Tibial nerve (tissue), 4 donors: ENCODE measurements around the gene NEO1. TPM values are rescaled to one million over a fixed set of nuclear protein-coding genes. Genes with fewer than 3 reads are reported as not detected.

Source experiments
- DNase-seq, 2 donors: peaks; one replicate each; pipeline ENCODE4 v3.0.0-alpha.2; 2019; ENCODE audit warnings: low spot score in 2 of 2
- H3K27ac ChIP-seq, 4 donors: fragments of 200-600 bp; sonication (generic) in 3 of 4; one replicate each; pipeline ENCODE4 v1.5.1; 2017 to 2019; ENCODE audit warnings: mild to moderate bottlenecking in 1 of 4
- H3K27me3 ChIP-seq, 2 donors: fragments of 200-600 bp; sonication (generic) in 1 of 2; one replicate each; pipeline versions ENCODE4 v1.5.1 to v1.6.0; 2017 to 2019
- H3K36me3 ChIP-seq, 3 donors: fragments of 200-600 bp; sonication (generic); one replicate each; pipeline ENCODE4 v1.5.1; 2018 to 2019
- H3K4me1 ChIP-seq, 4 donors: fragments of 200-600 bp; sonication (generic) in 3 of 4; one replicate each; pipeline ENCODE4 v1.5.1; 2017 to 2019
- H3K4me3 ChIP-seq, 4 donors: fragments of 200-600 bp; sonication (generic) in 3 of 4; one replicate each; pipeline ENCODE4 v1.5.1; 2017 to 2019; ENCODE audit warnings: mild to moderate bottlenecking in 1 of 4, moderate library complexity in 1 of 4
- H3K9me3 ChIP-seq, 4 donors: fragments of 200-600 bp; sonication (generic) in 3 of 4; one replicate each; pipeline ENCODE4 v1.5.1; 2017 to 2019
- EP300 ChIP-seq, 2 donors: sonication (generic); formaldehyde crosslinking; IDR thresholded peaks; one replicate each; pipeline ENCODE4 v1.6.1; 2017; ENCODE audit warnings: antibody characterized with exemption in 2 of 2, mild to moderate bottlenecking in 1 of 2
- POLR2A ChIP-seq, 2 donors: fragments of 450-650 bp; IDR thresholded peaks; one replicate each; pipeline ENCODE4 v1.6.1; 2017; ENCODE audit warnings: antibody characterized with exemption in 2 of 2, mild to moderate bottlenecking in 2 of 2, moderate library complexity in 2 of 2
- WGBS, 2 donors: methylation state at CpG; one replicate each; pipeline ENCODE4 v1.1.5; 2018; 5-methylcytosine and 5-hydroxymethylcytosine counted together
- total RNA-seq, 4 donors: library from RNA; depleted of rRNA; stranded (reverse); fragments of >200 nt; gene quantifications; one replicate each; pipeline ENCODE4 v1.1.0, GENCODE V29; 2016
- TF ChIP-seq, protein P1 (sequence below), 5 experiments: fragments of 200-600 bp in 3 of 5; fragments of 450-650 bp in 2 of 5; sonication (generic) in 3 of 5; IDR thresholded peaks; one replicate each; pipeline ENCODE4 v1.5.1; 2016 to 2019; ENCODE audit warnings: antibody characterized with exemption in 5 of 5, mild to moderate bottlenecking in 3 of 5, moderate library complexity in 2 of 5

The NEO1 gene
- total RNA-seq, 4 donors from 2014 or later, result 18.6 to 48.3 (median 41.4) TPM

DNA sequence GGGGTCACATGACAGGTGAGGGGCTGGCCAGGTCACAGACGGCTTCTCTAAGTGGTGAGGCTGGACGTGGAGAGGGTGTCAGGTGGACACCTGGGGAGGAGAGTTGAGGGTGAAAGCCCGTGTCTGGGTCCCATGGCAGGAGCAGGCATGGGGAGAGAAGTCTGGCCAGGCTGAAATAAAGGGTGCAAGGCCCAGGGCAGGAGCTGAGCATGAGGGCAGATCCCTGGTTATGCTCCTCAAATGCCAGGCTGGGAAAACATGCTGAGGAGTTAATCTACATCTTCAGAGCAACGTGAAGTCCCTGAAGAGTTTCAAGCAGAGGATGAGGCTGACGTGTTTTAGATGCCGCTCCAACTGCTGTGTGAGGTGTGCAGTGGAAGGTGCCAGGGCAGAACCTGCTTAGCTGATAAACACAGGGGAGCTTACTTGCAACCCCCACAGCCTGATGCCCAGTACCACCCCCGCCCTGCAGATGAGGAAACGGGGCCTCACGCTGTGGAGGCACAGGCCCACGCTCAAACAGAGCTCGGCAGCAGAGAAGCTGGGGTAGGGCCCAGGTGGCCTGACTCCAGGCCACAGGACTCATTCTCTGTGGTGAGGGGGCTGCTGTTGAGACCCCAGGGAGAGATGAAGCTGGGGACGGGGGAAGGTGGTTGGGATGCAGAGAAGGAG, 276.0 kb downstream of the NEO1 start:
- H3K27ac ChIP-seq, result no peak overlapping the region
- WGBS, 2 donors, result 79 to 89% methylated on average over 12 of the region's 12 CpGs
- no peaks in the 10 kb centered on the region for H3K4me1 ChIP-seq
- TF ChIP-seq, protein P1, sequence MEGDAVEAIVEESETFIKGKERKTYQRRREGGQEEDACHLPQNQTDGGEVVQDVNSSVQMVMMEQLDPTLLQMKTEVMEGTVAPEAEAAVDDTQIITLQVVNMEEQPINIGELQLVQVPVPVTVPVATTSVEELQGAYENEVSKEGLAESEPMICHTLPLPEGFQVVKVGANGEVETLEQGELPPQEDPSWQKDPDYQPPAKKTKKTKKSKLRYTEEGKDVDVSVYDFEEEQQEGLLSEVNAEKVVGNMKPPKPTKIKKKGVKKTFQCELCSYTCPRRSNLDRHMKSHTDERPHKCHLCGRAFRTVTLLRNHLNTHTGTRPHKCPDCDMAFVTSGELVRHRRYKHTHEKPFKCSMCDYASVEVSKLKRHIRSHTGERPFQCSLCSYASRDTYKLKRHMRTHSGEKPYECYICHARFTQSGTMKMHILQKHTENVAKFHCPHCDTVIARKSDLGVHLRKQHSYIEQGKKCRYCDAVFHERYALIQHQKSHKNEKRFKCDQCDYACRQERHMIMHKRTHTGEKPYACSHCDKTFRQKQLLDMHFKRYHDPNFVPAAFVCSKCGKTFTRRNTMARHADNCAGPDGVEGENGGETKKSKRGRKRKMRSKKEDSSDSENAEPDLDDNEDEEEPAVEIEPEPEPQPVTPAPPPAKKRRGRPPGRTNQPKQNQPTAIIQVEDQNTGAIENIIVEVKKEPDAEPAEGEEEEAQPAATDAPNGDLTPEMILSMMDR (IDR thresholded peaks at IDR 0.05), result no peak
- no peak for TF ChIP-seq POLR2A (IDR thresholded peaks at IDR 0.05)
- no peak for TF ChIP-seq EP300 (IDR thresholded peaks at IDR 0.05)
- H3K27me3 ChIP-seq, result no peaks in the 10 kb centered on the region
- no peak for DNase-seq
- no peaks in the 10 kb centered on the region for H3K36me3 ChIP-seq
- peaks cover 0 to 9% (median 0%) of the 10 kb centered on the region in 4 donors for H3K9me3 ChIP-seq
- no peak overlapping the region for H3K4me3 ChIP-seq

DNA sequence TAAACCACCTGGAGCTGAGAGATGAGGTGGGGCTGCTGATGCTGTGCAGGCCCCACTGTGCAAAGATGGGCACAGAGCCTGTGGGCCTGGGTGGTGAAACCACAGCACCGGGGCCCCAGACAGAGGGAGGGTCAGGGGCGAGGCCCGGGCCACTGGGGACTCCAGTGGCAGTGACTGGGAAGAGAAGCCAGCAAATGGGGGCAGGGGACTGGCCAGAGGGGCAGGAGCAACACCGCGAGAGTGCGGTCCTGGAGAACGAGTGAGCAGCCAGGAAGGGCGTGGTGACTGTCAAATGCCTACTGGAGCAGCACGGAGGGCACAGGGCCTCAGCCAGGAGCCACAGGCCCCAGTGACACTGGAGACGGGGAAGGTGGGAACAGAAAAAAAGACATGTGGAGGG, 276.7 kb downstream of the NEO1 start:
- Histone ChIP-seq H3K36me3 (no peaks in the 10 kb centered on the region), H3K4me1 (no peaks in the 10 kb centered on the region), H3K27me3 (no peaks in the 10 kb centered on the region), H3K4me3 (no peak overlapping the region), H3K9me3 (peaks cover 0 to 5% (median 0%) of the 10 kb centered on the region in 4 donors), H3K27ac (no peak overlapping the region)
- WGBS, 2 donors, result 80 to 83% methylated on average over 10 of the region's 10 CpGs
- TF ChIP-seq, protein P1 (IDR thresholded peaks at IDR 0.05), result no peak
- TF ChIP-seq EP300 (IDR thresholded peaks at IDR 0.05) (no peak), POLR2A (IDR thresholded peaks at IDR 0.05) (no peak)
- DNase-seq, result no peak

GRCh38 chr15:73329501-73330200, 277.4 kb downstream of the NEO1 start:
- Histone ChIP-seq H3K27me3 (no peaks in the 10 kb centered on the region), H3K4me3 (no peak overlapping the region), H3K4me1 (no peaks in the 10 kb centered on the region), H3K36me3 (no peaks in the 10 kb centered on the region), H3K27ac (no peak overlapping the region), H3K9me3 (no peaks in the 10 kb centered on the region)
- TF ChIP-seq, protein P1 (IDR thresholded peaks at IDR 0.05), result no peak
- no peak for TF ChIP-seq POLR2A (IDR thresholded peaks at IDR 0.05)
- 81 to 83% methylated on average over 21 of the region's 21 CpGs for WGBS, 2 donors
- DNase-seq, result no peak

GRCh38 chr15:73330206-73331051, 278.2 kb downstream of the NEO1 start:
- WGBS, 2 donors, result 48 to 59% methylated on average over 13 to 14 of the region's 15 CpGs
- no peaks in the 10 kb centered on the region for H3K36me3 ChIP-seq
- H3K27me3 ChIP-seq, result no peaks in the 10 kb centered on the region
- no peak for DNase-seq
- H3K4me1 ChIP-seq, result no peaks in the 10 kb centered on the region
- no peaks in the 10 kb centered on the region for H3K9me3 ChIP-seq
- H3K27ac ChIP-seq, result no peak overlapping the region
- no peak overlapping the region for H3K4me3 ChIP-seq
- TF ChIP-seq, protein P1 (IDR thresholded peaks at IDR 0.05), result no peak
- TF ChIP-seq EP300 (IDR thresholded peaks at IDR 0.05) (no peak), POLR2A (IDR thresholded peaks at IDR 0.05) (no peak)
